ENCODE measurements around the gene CANT1. TPM values are rescaled to one million over a fixed set of nuclear protein-coding genes. Genes with fewer than 3 reads are reported as not detected.
"Not testable (repeated sequence)": the region's sequence is repeated elsewhere in the genome, so short reads cannot be mapped to it uniquely, and the experiment has no call there.

CANT1 gene
- polyA plus RNA-seq, 4 donors: 16.8 to 90.5 (median 42.3) TPM

- H3K4me1 ChIP-seq (ENCODE audit: control insufficient read depth in 3 of 3, insufficient read depth in 2 of 3, low read depth in 1 of 3, low read length in 2 of 3): peaks cover 1 to 4% (median 3%) of the 10 kb centered on the region in 3 donors
- FAIRE-seq: no peak
- no peak overlapping the region for H3K4me3 ChIP-seq (ENCODE audit: low read depth in 1 of 3, low read length in 3 of 3)
- H3K36me3 ChIP-seq (ENCODE audit: control insufficient read depth in 3 of 3, insufficient read depth in 2 of 3, low read depth in 1 of 3, low read length in 3 of 3): no peaks in the 10 kb centered on the region
- 84 to 88% (median 87%) methylated on average over 9 of the region's 9 CpGs for WGBS, 3 donors
- DNase-seq: no peak
- H3K27me3 ChIP-seq (ENCODE audit: control insufficient read depth in 3 of 3, insufficient read depth in 3 of 3, low read length in 3 of 3): peaks cover 0 to 11% (median 0%) of the 10 kb centered on the region in 3 donors
- no peak overlapping the region for H3K27ac ChIP-seq (ENCODE audit: low read depth in 1 of 3, low read length in 2 of 3)
- no peaks in the 10 kb centered on the region for H3K9me3 ChIP-seq (ENCODE audit: control insufficient read depth in 2 of 2, insufficient read depth in 1 of 2, low read depth in 1 of 2, low read length in 1 of 2)
Observed at GRCh38 chr17:79033046-79033616, 23.6 kb upstream of the CANT1 start.

- 90 to 93% (median 90%) methylated on average over 26 of the region's 26 CpGs for WGBS, 3 donors
- H3K36me3 ChIP-seq (ENCODE audit: control insufficient read depth in 3 of 3, insufficient read depth in 2 of 3, low read depth in 1 of 3, low read length in 3 of 3): no peaks in the 10 kb centered on the region
- H3K27me3 ChIP-seq (ENCODE audit: control insufficient read depth in 3 of 3, insufficient read depth in 3 of 3, low read length in 3 of 3): peaks cover 0 to 19% (median 0%) of the 10 kb centered on the region in 3 donors
- no peak for DNase-seq
- no peak overlapping the region for H3K4me3 ChIP-seq (ENCODE audit: low read depth in 1 of 3, low read length in 3 of 3)
- H3K27ac ChIP-seq (ENCODE audit: low read depth in 1 of 3, low read length in 2 of 3): no peak overlapping the region
- FAIRE-seq: no peak
- H3K9me3 ChIP-seq (ENCODE audit: control insufficient read depth in 2 of 2, insufficient read depth in 1 of 2, low read depth in 1 of 2, low read length in 1 of 2): no peaks in the 10 kb centered on the region
- peaks cover 2 to 12% (median 7%) of the 10 kb centered on the region in 3 donors for H3K4me1 ChIP-seq (ENCODE audit: control insufficient read depth in 3 of 3, insufficient read depth in 2 of 3, low read depth in 1 of 3, low read length in 2 of 3)
Observed at GRCh38 chr17:79031996-79032875, 22.7 kb upstream of the CANT1 start.

GRCh38 chr17:79030636-79031035 is 21.1 kb upstream of the CANT1 start:
- FAIRE-seq; H3K9me3 ChIP-seq (ENCODE audit: control insufficient read depth in 2 of 2, insufficient read depth in 1 of 2, low read depth in 1 of 2, low read length in 1 of 2); H3K36me3 ChIP-seq (ENCODE audit: control insufficient read depth in 3 of 3, insufficient read depth in 2 of 3, low read depth in 1 of 3, low read length in 3 of 3); DNase-seq; H3K27ac ChIP-seq (ENCODE audit: low read depth in 1 of 3, low read length in 2 of 3); H3K4me3 ChIP-seq (ENCODE audit: low read depth in 1 of 3, low read length in 3 of 3): not testable (repeated sequence)
- Histone ChIP-seq H3K4me1 (ENCODE audit: control insufficient read depth in 3 of 3, insufficient read depth in 2 of 3, low read depth in 1 of 3, low read length in 2 of 3) (peaks cover 6 to 25% (median 7%) of the 10 kb centered on the region in 3 donors), H3K27me3 (ENCODE audit: control insufficient read depth in 3 of 3, insufficient read depth in 3 of 3, low read length in 3 of 3) (peaks cover 0 to 24% (median 0%) of the 10 kb centered on the region in 3 donors)
- 92 to 96% (median 94%) methylated on average over 12 of the region's 12 CpGs for WGBS, 3 donors

DNA sequence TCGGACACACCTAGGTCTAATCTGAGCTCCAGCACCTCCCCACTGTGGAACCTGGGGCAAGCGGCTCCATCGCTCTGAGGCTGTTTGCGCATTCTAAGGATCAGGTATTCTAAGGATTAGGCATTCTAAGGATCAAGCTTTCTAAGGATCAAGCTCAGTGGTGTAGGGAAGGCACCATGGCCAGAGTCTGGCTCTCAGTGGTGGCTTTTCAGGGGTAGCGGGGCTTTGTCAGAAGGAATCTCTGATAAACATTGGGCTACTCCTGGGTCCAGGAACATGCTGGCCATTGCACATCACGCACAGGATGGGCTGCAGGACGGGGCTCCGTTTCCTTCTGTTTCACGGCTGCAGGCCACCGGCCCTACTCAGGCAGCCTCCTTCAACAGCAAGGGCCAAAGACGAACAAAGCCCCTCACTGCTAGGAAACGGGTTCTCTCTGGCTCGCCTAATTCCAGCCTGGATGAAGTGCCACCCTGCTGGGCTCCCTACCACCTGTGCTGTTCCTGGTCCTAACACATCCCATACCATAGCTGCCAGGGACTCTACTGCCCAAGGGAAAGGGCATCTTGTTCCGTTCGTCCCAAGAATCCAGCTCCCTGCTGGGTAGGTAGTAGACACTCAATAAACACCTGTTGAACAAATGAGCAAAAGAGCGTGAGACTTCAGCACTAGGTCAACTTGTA is 19.9 kb upstream of the CANT1 start:
- WGBS, 3 donors: 86 to 91% (median 88%) methylated on average over 16 of the region's 16 CpGs
- no peak overlapping the region for H3K27ac ChIP-seq (ENCODE audit: low read depth in 1 of 3, low read length in 2 of 3)
- peaks cover 0 to 34% (median 0%) of the 10 kb centered on the region in 3 donors for H3K27me3 ChIP-seq (ENCODE audit: control insufficient read depth in 3 of 3, insufficient read depth in 3 of 3, low read length in 3 of 3)
- no peaks in the 10 kb centered on the region for H3K9me3 ChIP-seq (ENCODE audit: control insufficient read depth in 2 of 2, insufficient read depth in 1 of 2, low read depth in 1 of 2, low read length in 1 of 2)
- no peak overlapping the region for H3K4me3 ChIP-seq (ENCODE audit: low read depth in 1 of 3, low read length in 3 of 3)
- peaks cover 7 to 35% (median 8%) of the 10 kb centered on the region in 3 donors for H3K4me1 ChIP-seq (ENCODE audit: control insufficient read depth in 3 of 3, insufficient read depth in 2 of 3, low read depth in 1 of 3, low read length in 2 of 3)
- no peak for DNase-seq
- FAIRE-seq: no peak
- H3K36me3 ChIP-seq (ENCODE audit: control insufficient read depth in 3 of 3, insufficient read depth in 2 of 3, low read depth in 1 of 3, low read length in 3 of 3): no peaks in the 10 kb centered on the region

GRCh38 chr17:79028496-79029326 is 19.1 kb upstream of the CANT1 start:
- no peak for FAIRE-seq

DNA sequence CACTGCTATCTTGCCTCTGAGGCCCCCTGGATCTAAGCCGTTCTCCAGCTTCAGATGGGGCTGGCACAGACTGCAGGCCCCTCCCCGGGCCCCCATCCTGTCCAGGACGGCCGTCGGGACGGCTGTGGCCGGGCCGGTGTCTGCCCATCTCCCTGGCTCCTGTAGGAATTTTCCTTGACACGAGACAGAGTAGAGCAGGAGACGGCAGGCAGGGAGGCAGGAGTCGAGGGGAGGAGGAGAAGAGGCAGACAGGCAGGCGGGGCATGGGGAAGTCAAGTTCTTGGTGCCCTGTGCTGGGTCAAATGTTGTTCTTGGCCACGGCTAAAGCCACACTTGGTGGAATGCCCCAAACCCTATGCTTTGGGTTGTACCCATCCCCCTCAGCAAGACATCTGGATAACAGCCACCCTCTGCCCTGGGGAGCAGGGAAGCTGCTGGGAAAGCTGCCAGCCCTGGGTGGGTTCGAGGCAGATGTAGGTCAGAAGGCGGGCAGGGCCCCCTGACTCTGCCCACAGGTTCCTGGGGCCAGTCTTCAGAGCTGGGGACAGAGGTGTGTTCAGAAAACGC is 18.4 kb upstream of the CANT1 start:
- DNase-seq (no peak), FAIRE-seq (no peak)
- WGBS, 3 donors: 13 to 29% (median 19%) methylated on average over 16 of the region's 16 CpGs
- H3K4me1 ChIP-seq (ENCODE audit: control insufficient read depth in 3 of 3, insufficient read depth in 2 of 3, low read depth in 1 of 3, low read length in 2 of 3): peaks cover 3 to 44% (median 8%) of the 10 kb centered on the region in 3 donors
- H3K27ac ChIP-seq (ENCODE audit: low read depth in 1 of 3, low read length in 2 of 3): peak overlapping the region in 1 of 3 donors; percentile 53
- no peaks in the 10 kb centered on the region for H3K36me3 ChIP-seq (ENCODE audit: control insufficient read depth in 3 of 3, insufficient read depth in 2 of 3, low read depth in 1 of 3, low read length in 3 of 3)
- no peak overlapping the region for H3K4me3 ChIP-seq (ENCODE audit: low read depth in 1 of 3, low read length in 3 of 3)
- H3K9me3 ChIP-seq (ENCODE audit: control insufficient read depth in 2 of 2, insufficient read depth in 1 of 2, low read depth in 1 of 2, low read length in 1 of 2): no peaks in the 10 kb centered on the region
- peaks cover 0 to 48% (median 0%) of the 10 kb centered on the region in 3 donors for H3K27me3 ChIP-seq (ENCODE audit: control insufficient read depth in 3 of 3, insufficient read depth in 3 of 3, low read length in 3 of 3)

More at GRCh38 chr17:79028496-79029326, 19.1 kb upstream of the CANT1 start:
- no peak overlapping the region for H3K27ac ChIP-seq (ENCODE audit: low read depth in 1 of 3, low read length in 2 of 3)
- peak in 1 of 2 donors; percentile 21 for DNase-seq
- H3K4me3 ChIP-seq (ENCODE audit: low read depth in 1 of 3, low read length in 3 of 3): no peak overlapping the region
- WGBS, 3 donors: 55 to 76% (median 71%) methylated on average over 17 of the region's 17 CpGs
- peaks cover 0 to 41% (median 0%) of the 10 kb centered on the region in 3 donors for H3K27me3 ChIP-seq (ENCODE audit: control insufficient read depth in 3 of 3, insufficient read depth in 3 of 3, low read length in 3 of 3)
- H3K4me1 ChIP-seq (ENCODE audit: control insufficient read depth in 3 of 3, insufficient read depth in 2 of 3, low read depth in 1 of 3, low read length in 2 of 3): peaks cover 5 to 42% (median 8%) of the 10 kb centered on the region in 3 donors
- no peaks in the 10 kb centered on the region for H3K36me3 ChIP-seq (ENCODE audit: control insufficient read depth in 3 of 3, insufficient read depth in 2 of 3, low read depth in 1 of 3, low read length in 3 of 3)
- H3K9me3 ChIP-seq (ENCODE audit: control insufficient read depth in 2 of 2, insufficient read depth in 1 of 2, low read depth in 1 of 2, low read length in 1 of 2): no peaks in the 10 kb centered on the region

GRCh38 chr17:79027274-79027924 is 17.8 kb upstream of the CANT1 start:
- Histone ChIP-seq H3K4me1 (ENCODE audit: control insufficient read depth in 3 of 3, insufficient read depth in 2 of 3, low read depth in 1 of 3, low read length in 2 of 3) (peaks cover 3 to 44% (median 8%) of the 10 kb centered on the region in 3 donors), H3K36me3 (ENCODE audit: control insufficient read depth in 3 of 3, insufficient read depth in 2 of 3, low read depth in 1 of 3, low read length in 3 of 3) (no peaks in the 10 kb centered on the region), H3K9me3 (ENCODE audit: control insufficient read depth in 2 of 2, insufficient read depth in 1 of 2, low read depth in 1 of 2, low read length in 1 of 2) (no peaks in the 10 kb centered on the region), H3K4me3 (ENCODE audit: low read depth in 1 of 3, low read length in 3 of 3) (no peak overlapping the region), H3K27ac (ENCODE audit: low read depth in 1 of 3, low read length in 2 of 3) (peak overlapping the region in 1 of 3 donors; percentile 53), H3K27me3 (ENCODE audit: control insufficient read depth in 3 of 3, insufficient read depth in 3 of 3, low read length in 3 of 3) (peaks cover 0 to 53% (median 0%) of the 10 kb centered on the region in 3 donors)
- peak; percentile 44 to 46 for DNase-seq
- 13 to 31% (median 25%) methylated on average over 7 to 10 of the region's 10 CpGs for WGBS, 3 donors
- no peak for FAIRE-seq
